ENCODE data around the gene EEF1A2. TPM values are rescaled to one million over a fixed set of nuclear protein-coding genes. Genes with fewer than 3 reads are reported as not detected.

The EEF1A2 gene
- total and polyA plus RNA-seq, 2 experiments from 2014 or later, result 1.3 to 37.1 TPM

GRCh38 chr20:63493563-63494020 is 5.3 kb downstream of the EEF1A2 start:
- ATAC-seq, result no peak

More at GRCh38 chr20:63493563-63494020, 5.3 kb downstream of the EEF1A2 start:
- DNase-seq (ENCODE audit: low spot score), result no peak
- no peaks in the 10 kb centered on the region for H3K36me3 ChIP-seq (ENCODE audit: insufficient read depth)
- no peak overlapping the region for H2AFZ ChIP-seq
- no peak overlapping the region for H3K27ac Mint-ChIP-seq
- no peak overlapping the region for H3K4me3 Mint-ChIP-seq
- no peak overlapping the region for H3K27ac ChIP-seq (ENCODE audit: low read depth)
- H3K9me2 ChIP-seq (ENCODE audit: insufficient read depth), result 0 out of 2 replicates have a peak, but pooled peaks cover 5% of the 10 kb centered on the region
- no peaks in the 10 kb centered on the region for H3K79me2 ChIP-seq (replicated peaks; ENCODE audit: insufficient read depth)
- H4K20me1 ChIP-seq (replicated peaks; ENCODE audit: insufficient read depth), result no peaks in the 10 kb centered on the region
- peaks cover 3% of the 10 kb centered on the region; the same call in 1 of the 3 replicates for H3K9me3 Mint-ChIP-seq
- peaks cover 35% of the 10 kb centered on the region for H3K27me3 Mint-ChIP-seq (ENCODE audit: insufficient read depth, low read depth, poor library complexity)
- peaks cover 14% of the 10 kb centered on the region; the same call in 1 of the 2 replicates for H3K4me1 ChIP-seq (ENCODE audit: insufficient read depth)
- H3K36me3 Mint-ChIP-seq (ENCODE audit: low read depth), result peaks cover 17% of the 10 kb centered on the region
- TF ChIP-seq JUNB (IDR thresholded peaks at IDR 0.05; ENCODE audit: unreplicated experiment) (no peak), CTCF (conservative IDR thresholded peaks at IDR 0.05; ENCODE audit: low read depth in 2 of 2) (no peak), EZH2 (IDR thresholded peaks at IDR 0.05; ENCODE audit: low read depth, unreplicated experiment) (no peak), NANOG (IDR thresholded peaks at IDR 0.05; ENCODE audit: borderline replicate concordance) (no peak), STAT1 (IDR thresholded peaks at IDR 0.05; ENCODE audit: unreplicated experiment) (no peak), ZNF462 (CRISPR knock-in tag; IDR thresholded peaks at IDR 0.05) (no peak), ZNF114 (CRISPR knock-in tag; IDR thresholded peaks at IDR 0.05) (no peak), CREB1 (CRISPR knock-in tag; IDR thresholded peaks at IDR 0.05; ENCODE audit: low read depth) (no peak), ETS1 (IDR thresholded peaks at IDR 0.05) (no peak), POLR2AphosphoS5 (IDR thresholded peaks at IDR 0.05; ENCODE audit: low read depth) (no peak), EZH2phosphoT487 (IDR thresholded peaks at IDR 0.05; ENCODE audit: unreplicated experiment) (no peak), REST (IDR thresholded peaks at IDR 0.05; ENCODE audit: unreplicated experiment) (no peak), ZNF331 (CRISPR knock-in tag; IDR thresholded peaks at IDR 0.05; ENCODE audit: low read depth) (no peak)
- H3F3A ChIP-seq (replicated peaks; ENCODE audit: low read depth), result no peaks in the 10 kb centered on the region
- H3K4me1 Mint-ChIP-seq, result peaks cover 3% of the 10 kb centered on the region; the same call in 2 of the 3 replicates
- H3K4me3 ChIP-seq, result no peak overlapping the region
- no peak overlapping the region for H3K4me2 ChIP-seq
- H3K27me3 ChIP-seq (ENCODE audit: insufficient read depth), result peaks cover 39% of the 10 kb centered on the region

All from GM23338 (cell line).